WERI-Rb-1 (cell line): ENCODE measurements around the gene SIRPG.

Source experiments
- DNase-seq: peaks from one replicate; pipeline ENCODE4 v3.0.0-alpha.2; 2020
- H3K27ac ChIP-seq: fragments of 250-450 bp; sonication (Bioruptor Pico); 2 replicates; pipeline ENCODE4 v1.5.1; 2020; ENCODE audit warnings: mild to moderate bottlenecking, moderate library complexity
- H3K27me3 ChIP-seq: fragments of 250-450 bp; sonication (Bioruptor Pico); 2 replicates; pipeline ENCODE4 v1.5.1; 2021; ENCODE audit warnings: mild to moderate bottlenecking, low read depth, moderate library complexity; ENCODE audit not compliant: insufficient read depth, severe bottlenecking
- H3K36me3 ChIP-seq: fragments of 250-450 bp; sonication (Bioruptor Pico); 2 replicates; pipeline ENCODE4 v1.5.1; 2020; ENCODE audit warnings: mild to moderate bottlenecking, moderate library complexity
- H3K4me3 ChIP-seq: 2 replicates; pipeline ENCODE4 v1.5.1; 2011; ENCODE audit warnings: low read depth, mild to moderate bottlenecking, control low read depth, low read length
- H3K9me3 ChIP-seq: fragments of 250-450 bp; sonication (Bioruptor Pico); 2 replicates; pipeline ENCODE4 v1.5.1; 2021; ENCODE audit warnings: mild to moderate bottlenecking, moderate library complexity; ENCODE audit not compliant: severe bottlenecking
- CTCF ChIP-seq: IDR thresholded peaks from 2 replicates; pipeline ENCODE4 v1.5.1; 2011; ENCODE audit warnings: low read depth, mild to moderate bottlenecking, control low read depth, inconsistent platforms, low read length

Gene SIRPG

GRCh38 chr20:1600736-1601135 lies 56.8 kb downstream of the SIRPG start:
- TF ChIP-seq CTCF: no peak
- Histone ChIP-seq H3K4me3 (no peak overlapping the region), H3K9me3 (no peaks in the 10 kb centered on the region), H3K27me3 (no peaks in the 10 kb centered on the region), H3K36me3 (no peaks in the 10 kb centered on the region), H3K27ac (no peak overlapping the region)
- no peak for DNase-seq

- H3K27me3 ChIP-seq: no peaks in the 10 kb centered on the region
- no peaks in the 10 kb centered on the region for H3K36me3 ChIP-seq
- no peak overlapping the region for H3K4me3 ChIP-seq
- DNase-seq: no peak
- TF ChIP-seq CTCF: no peak
- H3K9me3 ChIP-seq: no peaks in the 10 kb centered on the region
- no peak overlapping the region for H3K27ac ChIP-seq
Measured at GRCh38 chr20:1595333-1595732, 62.2 kb downstream of the SIRPG start.

- Histone ChIP-seq H3K9me3 (no peaks in the 10 kb centered on the region), H3K4me3 (no peak overlapping the region), H3K27ac (no peak overlapping the region), H3K27me3 (no peaks in the 10 kb centered on the region), H3K36me3 (no peaks in the 10 kb centered on the region)
- TF ChIP-seq CTCF: no peak
- DNase-seq: no peak
Measured at GRCh38 chr20:1588533-1589460, 68.8 kb downstream of the SIRPG start.

- no peak for DNase-seq
- Histone ChIP-seq H3K27ac (no peak overlapping the region), H3K9me3 (no peaks in the 10 kb centered on the region), H3K36me3 (no peaks in the 10 kb centered on the region), H3K27me3 (no peaks in the 10 kb centered on the region), H3K4me3 (no peak overlapping the region)
- TF ChIP-seq CTCF: no peak
Measured at GRCh38 chr20:1587781-1588532, 69.6 kb downstream of the SIRPG start.

GRCh38 chr20:1579488-1579887 lies 78.1 kb downstream of the SIRPG start:
- DNase-seq: no peak
- no peak for TF ChIP-seq CTCF

More at GRCh38 chr20:1579488-1579887, 78.1 kb downstream of the SIRPG start:
- H3K27me3 ChIP-seq: peaks cover 13% of the 10 kb centered on the region
- H3K4me3 ChIP-seq: no peak overlapping the region
- H3K36me3 ChIP-seq: no peaks in the 10 kb centered on the region
- H3K27ac ChIP-seq: no peak overlapping the region
- no peaks in the 10 kb centered on the region for H3K9me3 ChIP-seq
